Activated CD4-positive, alpha-beta memory T cell treated with anti-CD3 and anti-CD28 coated beads for 36 hours (primary cell): ENCODE data around the gene ABCD1. TPM values are rescaled to one million over a fixed set of nuclear protein-coding genes. Genes with fewer than 3 reads are reported as not detected.
"Not testable (repeated sequence)": the region's sequence is repeated elsewhere in the genome, so short reads cannot be mapped to it uniquely, and the experiment has no call there.

ENCODE experiments used
- CTCF ChIA-PET: fragments of 350-600 bp; sonication (Branson Sonifier 250); formaldehyde crosslinking; loops from one replicate; lab custom pipeline; 2021; ENCODE audit warnings: antibody characterized with exemption, inconsistent platforms; lab: Charles Lee
- POLR2A ChIA-PET: fragments of 350-600 bp; sonication (Branson Sonifier 250); formaldehyde crosslinking; loops from one replicate; lab custom pipeline; 2021; ENCODE audit warnings: antibody characterized with exemption; lab: Charles Lee
- DNase-seq: peaks from one replicate; pipeline ENCODE4 v3.0.0-alpha.2; 2020
- H3K27ac Mint-ChIP-seq: one replicate; pipeline ENCODE4 v1.8.0; 2021; ENCODE audit warnings: mixed read lengths
- H3K27me3 Mint-ChIP-seq: one replicate; pipeline ENCODE4 v1.8.0; 2021; ENCODE audit warnings: mixed read lengths
- H3K36me3 Mint-ChIP-seq: one replicate; pipeline ENCODE4 v1.8.0; 2021; ENCODE audit warnings: mixed read lengths
- H3K4me1 Mint-ChIP-seq: one replicate; pipeline ENCODE4 v1.8.0; 2021; ENCODE audit warnings: low read depth, mixed read lengths
- H3K4me3 Mint-ChIP-seq: one replicate; pipeline ENCODE4 v1.8.0; 2021; ENCODE audit warnings: mild to moderate bottlenecking, mixed read lengths
- H3K9me3 Mint-ChIP-seq: one replicate; pipeline ENCODE4 v1.8.0; 2021; ENCODE audit warnings: mixed read lengths
- intact Hi-C: fragments of 100-400 bp; cut with micrococcal nuclease; formaldehyde crosslinking; loops from one replicate; pipeline ENCODE4 v1.15.1; 2023
- total RNA-seq, 2 experiments: library from RNA; stranded (reverse); gene quantifications; one replicate each; pipeline ENCODE4 v1.2.3, GENCODE V29; 2021

Gene ABCD1
- total RNA-seq, 2 experiments from 2014 or later: 4.8 TPM

DNA sequence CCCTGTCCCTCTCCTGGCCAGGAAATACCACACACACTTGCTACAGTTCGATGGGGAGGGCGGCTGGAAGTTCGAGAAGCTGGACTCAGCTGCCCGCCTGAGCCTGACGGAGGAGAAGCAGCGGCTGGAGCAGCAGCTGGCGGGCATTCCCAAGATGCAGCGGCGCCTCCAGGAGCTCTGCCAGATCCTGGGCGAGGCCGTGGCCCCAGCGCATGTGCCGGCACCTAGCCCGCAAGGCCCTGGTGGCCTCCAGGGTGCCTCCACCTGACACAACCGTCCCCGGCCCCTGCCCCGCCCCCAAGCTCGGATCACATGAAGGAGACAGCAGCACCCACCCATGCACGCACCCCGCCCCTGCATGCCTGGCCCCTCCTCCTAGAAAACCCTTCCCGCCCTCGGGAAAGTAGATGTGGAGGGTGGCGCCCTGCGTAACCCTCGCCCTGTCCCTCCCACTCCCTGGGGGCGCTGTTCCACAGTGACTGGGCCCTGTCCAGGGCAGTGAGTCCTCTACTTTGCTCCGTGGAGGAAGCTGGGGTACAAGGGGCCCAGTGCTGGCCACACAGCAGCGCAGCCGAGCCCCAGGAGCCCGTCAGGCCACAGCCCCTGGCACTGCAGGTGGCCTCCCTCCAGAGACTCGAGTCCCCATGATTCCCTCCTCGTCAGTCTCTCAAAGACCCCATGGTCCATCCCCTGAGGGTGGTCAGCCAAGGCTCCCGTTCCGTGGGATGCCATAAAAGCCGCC lies 19.0 kb downstream of the ABCD1 start:
- peaks cover 17% of the 10 kb centered on the region for H3K4me1 Mint-ChIP-seq
- H3K9me3 Mint-ChIP-seq, H3K4me3 Mint-ChIP-seq, DNase-seq, CTCF ChIA-PET, H3K27me3 Mint-ChIP-seq, POLR2A ChIA-PET, intact Hi-C loops, H3K36me3 Mint-ChIP-seq, H3K27ac Mint-ChIP-seq: not testable (repeated sequence)

DNA sequence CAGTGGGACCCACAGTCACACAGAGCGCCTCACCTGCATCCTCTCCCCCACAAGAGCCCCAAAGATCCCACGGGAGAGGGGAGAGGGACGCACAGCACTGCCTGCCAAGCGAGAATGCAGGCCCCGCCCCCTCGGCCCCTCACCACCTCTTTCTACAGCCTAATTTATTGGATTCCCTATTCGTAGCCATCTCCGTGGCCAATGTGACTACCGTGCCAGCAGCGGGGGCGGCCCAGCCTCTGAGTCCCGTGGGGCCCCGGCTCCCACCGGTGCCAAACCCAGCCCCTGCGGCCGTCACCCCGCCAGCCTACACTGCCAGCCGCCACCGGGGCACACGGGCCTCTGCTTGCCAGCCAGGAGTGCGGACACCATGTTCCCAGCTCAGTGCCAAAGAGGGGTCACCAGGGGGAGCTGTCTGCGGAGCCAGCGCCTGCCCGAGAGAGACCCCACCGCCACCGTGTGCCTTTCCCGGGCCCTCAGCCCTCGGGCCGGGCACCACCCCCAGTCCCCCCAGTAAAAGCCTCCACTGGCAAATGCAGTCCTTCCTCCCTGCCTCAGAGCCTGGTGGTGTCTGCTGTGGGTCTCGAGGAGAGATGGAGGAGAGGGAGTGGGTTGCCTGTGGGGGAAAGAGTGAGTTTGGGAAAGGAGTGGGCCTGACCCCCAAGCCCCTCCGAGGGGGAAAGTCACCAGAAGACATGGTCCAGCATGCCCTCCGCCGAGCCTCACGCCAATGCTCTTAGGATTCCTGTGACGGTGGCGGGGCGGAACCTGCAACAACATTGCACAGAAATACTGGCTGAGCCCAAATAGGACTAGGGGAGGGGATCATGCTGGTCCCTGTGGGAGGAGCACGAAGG lies 19.8 kb downstream of the ABCD1 start:
- no peak overlapping the region for H3K4me3 Mint-ChIP-seq
- no peaks in the 10 kb centered on the region for H3K27me3 Mint-ChIP-seq
- H3K36me3 Mint-ChIP-seq: no peaks in the 10 kb centered on the region
- peaks cover 16% of the 10 kb centered on the region for H3K4me1 Mint-ChIP-seq
- intact Hi-C loops: no loop called here
- DNase-seq: no peak
- no peak overlapping the region for H3K27ac Mint-ChIP-seq
- CTCF ChIA-PET: no interaction called here
- POLR2A ChIA-PET: no interaction called here
- H3K9me3 Mint-ChIP-seq: no peaks in the 10 kb centered on the region

DNA sequence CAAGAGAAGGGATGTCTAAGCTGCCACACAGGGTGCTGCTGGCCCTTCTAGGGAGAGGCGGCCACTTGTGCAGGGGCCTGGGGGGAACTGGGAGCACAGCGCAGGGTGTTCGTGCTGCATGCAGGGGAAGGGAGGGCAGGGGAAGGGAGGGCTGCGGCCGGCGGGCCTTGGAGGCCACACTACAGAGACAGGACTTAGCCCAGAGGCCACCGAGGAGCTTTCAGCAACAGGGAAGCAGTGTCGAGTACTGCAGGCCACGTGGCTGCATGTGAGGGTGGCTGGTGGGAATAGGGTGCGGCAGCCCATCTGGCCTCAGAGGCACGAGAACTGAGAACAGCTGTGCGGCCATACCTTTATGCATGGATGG lies 20.4 kb downstream of the ABCD1 start:
- H3K36me3 Mint-ChIP-seq, intact Hi-C loops, H3K4me3 Mint-ChIP-seq, POLR2A ChIA-PET, H3K27me3 Mint-ChIP-seq, DNase-seq, H3K9me3 Mint-ChIP-seq, H3K27ac Mint-ChIP-seq, CTCF ChIA-PET: not testable (repeated sequence)
- H3K4me1 Mint-ChIP-seq: peaks cover 10% of the 10 kb centered on the region

DNA sequence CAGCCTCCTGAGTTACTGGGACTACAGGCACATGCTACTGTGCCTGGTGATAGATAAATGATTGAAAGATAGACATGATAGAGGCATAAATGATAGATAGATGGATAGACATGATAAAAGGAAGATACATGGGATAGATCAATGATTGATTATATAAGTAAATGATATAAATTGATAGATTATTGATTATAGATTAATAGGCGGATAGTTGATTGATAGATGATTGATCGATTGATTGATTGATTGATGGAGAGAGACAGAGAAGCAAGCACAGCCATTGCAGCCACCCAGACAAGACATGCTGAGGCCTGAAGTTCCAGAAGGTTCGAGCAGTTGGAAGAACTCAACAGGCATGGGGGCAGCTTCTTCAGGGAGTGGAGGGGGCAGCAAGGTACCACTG lies 21.7 kb downstream of the ABCD1 start:
- intact Hi-C loops: no loop called here
- no peaks in the 10 kb centered on the region for H3K9me3 Mint-ChIP-seq
- no peaks in the 10 kb centered on the region for H3K4me1 Mint-ChIP-seq
- H3K36me3 Mint-ChIP-seq: no peaks in the 10 kb centered on the region
- ChIA-PET POLR2A (no interaction called here), CTCF (no interaction called here)
- no peak overlapping the region for H3K4me3 Mint-ChIP-seq
- DNase-seq: no peak
- H3K27me3 Mint-ChIP-seq: no peaks in the 10 kb centered on the region
- no peak overlapping the region for H3K27ac Mint-ChIP-seq

DNA sequence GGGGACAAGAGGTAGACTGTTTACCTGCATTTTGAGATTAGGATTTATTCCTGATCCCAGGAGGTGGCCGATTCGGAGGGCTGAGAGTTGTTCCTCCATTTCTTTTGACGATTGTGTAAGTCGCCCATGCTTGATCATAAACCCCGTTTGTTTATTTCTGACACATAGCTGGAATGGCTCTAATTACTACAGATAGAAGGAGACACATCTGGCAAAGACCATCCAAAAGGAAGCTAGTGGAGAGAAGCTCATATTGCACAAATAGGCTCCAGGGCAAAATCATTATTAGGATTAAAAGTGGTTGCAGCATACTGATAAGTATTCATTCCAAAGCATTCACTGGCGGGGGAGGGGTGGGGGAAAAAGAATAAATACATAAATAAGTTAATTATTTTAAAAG lies 22.3 kb downstream of the ABCD1 start:
- H3K27ac Mint-ChIP-seq, CTCF ChIA-PET, intact Hi-C loops, H3K27me3 Mint-ChIP-seq, H3K4me3 Mint-ChIP-seq, POLR2A ChIA-PET, DNase-seq, H3K36me3 Mint-ChIP-seq, H3K9me3 Mint-ChIP-seq, H3K4me1 Mint-ChIP-seq: not testable (repeated sequence)

DNA sequence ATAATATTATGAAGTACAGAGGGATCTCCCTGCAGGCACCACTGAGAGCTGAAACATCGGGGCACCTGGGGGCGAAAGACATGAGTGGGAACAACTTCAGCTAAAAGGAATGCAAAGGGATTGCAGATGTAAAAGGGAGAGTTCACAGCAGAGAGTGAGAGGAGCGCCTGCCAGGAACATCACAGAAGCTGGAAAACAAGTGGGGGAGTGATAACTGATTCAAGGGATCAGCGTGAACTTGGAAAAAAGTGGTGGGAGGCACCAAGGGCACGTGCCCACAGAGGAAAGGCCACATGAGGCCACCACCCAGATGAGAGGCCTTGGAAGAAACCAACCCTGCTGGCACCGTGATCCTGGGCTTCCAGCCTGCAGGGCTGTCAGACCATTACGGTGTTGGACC lies 24.4 kb downstream of the ABCD1 start:
- intact Hi-C loops, H3K4me1 Mint-ChIP-seq, H3K27me3 Mint-ChIP-seq: not testable (repeated sequence)

DNA sequence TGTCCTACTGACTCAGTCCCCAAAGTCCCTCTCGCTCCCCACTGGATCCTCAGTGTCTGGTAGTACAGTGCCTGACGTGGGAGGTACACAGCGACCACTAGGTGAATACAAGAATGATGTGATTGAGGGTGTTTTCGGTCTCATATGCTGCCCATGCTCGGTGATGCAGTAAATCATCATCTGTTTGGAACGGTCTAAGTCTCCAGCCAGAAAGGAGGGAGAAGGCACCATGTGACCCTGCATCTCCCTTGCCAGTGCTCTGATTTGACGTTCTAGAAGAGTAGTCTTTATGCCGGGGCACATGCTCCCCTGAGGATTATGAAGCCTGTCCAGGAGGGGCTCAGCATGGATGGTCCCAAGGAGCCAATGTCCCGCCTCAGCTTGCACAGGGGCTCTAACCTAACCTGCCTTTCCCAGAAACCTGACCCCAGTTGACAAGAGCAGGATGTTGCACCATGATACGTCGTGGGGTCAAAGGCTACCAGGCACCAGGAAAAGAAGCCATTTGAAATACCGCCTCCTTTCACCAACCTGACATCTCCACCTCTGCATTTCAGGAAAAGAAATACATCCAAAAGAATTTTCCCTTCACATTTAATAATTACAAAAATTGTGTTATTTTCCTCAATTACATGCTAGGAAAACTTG lies 25.6 kb downstream of the ABCD1 start:
- POLR2A ChIA-PET: no interaction called here

More for the DNA sequence above, 24.4 kb downstream of the ABCD1 start:
- DNase-seq, H3K27ac Mint-ChIP-seq, H3K4me3 Mint-ChIP-seq, POLR2A ChIA-PET, CTCF ChIA-PET, H3K36me3 Mint-ChIP-seq, H3K9me3 Mint-ChIP-seq: not testable (repeated sequence)

DNA sequence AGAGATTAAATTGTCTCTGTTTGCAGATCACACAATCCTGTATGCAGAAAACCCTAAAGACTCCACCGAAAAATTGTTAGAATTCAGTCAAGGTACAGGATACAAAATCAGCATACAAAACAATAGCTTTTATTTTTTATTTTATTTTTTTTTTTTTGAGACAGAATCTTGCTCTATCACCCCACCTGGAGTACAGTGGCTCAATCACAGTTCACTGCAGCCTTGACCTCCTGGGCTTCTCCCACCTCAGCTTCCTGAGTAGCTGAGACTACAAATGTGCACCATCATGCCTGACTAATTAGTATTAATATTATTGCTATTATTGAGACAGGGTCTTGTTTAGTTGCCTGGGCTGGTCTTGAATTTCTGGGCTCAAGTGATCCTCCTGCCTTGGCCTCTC lies 30.5 kb downstream of the ABCD1 start:
- H3K4me1 Mint-ChIP-seq: no peaks in the 10 kb centered on the region
- H3K27me3 Mint-ChIP-seq: no peaks in the 10 kb centered on the region
- ChIA-PET POLR2A (interaction anchor here (0.6 kb wide), 1 partner anchor 190 kb away, joined by 3 read pairs; no protein-coding TSS in a partner anchor), CTCF (no interaction called here)
- no peak for DNase-seq
- H3K9me3 Mint-ChIP-seq: no peaks in the 10 kb centered on the region
- intact Hi-C loops: no loop called here
- no peak overlapping the region for H3K4me3 Mint-ChIP-seq
- no peaks in the 10 kb centered on the region for H3K36me3 Mint-ChIP-seq
- no peak overlapping the region for H3K27ac Mint-ChIP-seq

More for the DNA sequence above, 25.6 kb downstream of the ABCD1 start:
- Mint-ChIP-seq H3K9me3 (no peaks in the 10 kb centered on the region), H3K36me3 (no peaks in the 10 kb centered on the region), H3K27me3 (no peaks in the 10 kb centered on the region), H3K4me1 (no peaks in the 10 kb centered on the region), H3K4me3 (no peak overlapping the region), H3K27ac (no peak overlapping the region)
- CTCF ChIA-PET: no interaction called here
- intact Hi-C loops: no loop called here
- DNase-seq: no peak

DNA sequence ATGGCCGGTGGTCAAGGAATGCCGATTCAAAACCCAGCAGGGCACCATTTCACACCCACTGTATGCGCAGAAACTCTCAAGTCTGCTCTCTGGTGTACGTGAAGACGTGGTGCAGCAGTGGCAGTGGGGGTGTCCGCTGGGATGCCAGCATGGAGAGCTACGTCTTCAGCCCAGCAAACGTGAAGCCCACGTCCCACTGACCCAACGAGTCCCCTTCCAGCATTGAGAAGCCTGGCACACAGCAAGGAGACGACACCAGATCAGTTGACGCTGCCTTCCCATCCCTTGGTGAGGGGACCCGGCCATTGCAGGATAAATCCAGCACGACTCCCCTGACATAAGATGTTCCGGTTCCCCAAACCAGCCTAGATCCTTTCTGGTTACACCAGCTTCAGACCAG lies 37.2 kb downstream of the ABCD1 start:
- H3K9me3 Mint-ChIP-seq: no peaks in the 10 kb centered on the region
- peaks cover 9% of the 10 kb centered on the region for H3K4me1 Mint-ChIP-seq
- no peak for DNase-seq
- intact Hi-C loops: no loop called here
- no peak overlapping the region for H3K27ac Mint-ChIP-seq
- no peaks in the 10 kb centered on the region for H3K27me3 Mint-ChIP-seq
- H3K36me3 Mint-ChIP-seq: no peaks in the 10 kb centered on the region
- ChIA-PET CTCF (no interaction called here), POLR2A (no interaction called here)
- H3K4me3 Mint-ChIP-seq: no peak overlapping the region

DNA sequence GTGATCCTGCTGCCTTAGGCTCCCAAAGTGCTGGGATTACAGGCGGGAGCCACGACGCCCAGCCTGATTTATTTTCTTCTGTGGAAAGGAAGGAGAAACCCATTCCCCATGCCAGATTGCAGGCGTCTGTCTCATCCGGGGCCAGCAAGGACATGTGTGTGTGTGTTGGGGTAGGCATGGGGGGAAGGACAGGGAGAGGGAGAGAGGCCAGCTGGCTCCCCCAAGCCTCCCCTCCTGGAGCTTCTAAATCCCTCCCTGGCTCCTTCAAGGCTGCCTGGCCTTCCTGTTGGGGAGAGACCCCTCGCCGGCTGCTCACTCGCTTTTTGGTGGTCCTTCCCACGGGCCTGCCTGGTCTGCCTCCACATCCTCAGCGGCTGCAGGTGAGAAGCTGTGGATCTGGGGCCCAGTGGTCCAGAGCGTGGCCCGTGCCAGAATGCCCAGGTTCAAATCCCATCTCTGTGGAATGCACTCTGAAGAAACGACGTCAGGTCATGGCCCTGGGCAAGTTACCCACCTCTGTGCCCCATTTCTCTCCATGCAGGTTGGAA lies 38.0 kb downstream of the ABCD1 start:
- Mint-ChIP-seq H3K27ac (no peak overlapping the region), H3K4me1 (peaks cover 9% of the 10 kb centered on the region), H3K4me3 (no peak overlapping the region), H3K9me3 (no peaks in the 10 kb centered on the region), H3K36me3 (no peaks in the 10 kb centered on the region), H3K27me3 (no peaks in the 10 kb centered on the region)
- POLR2A ChIA-PET: no interaction called here
- intact Hi-C loops: no loop called here
- CTCF ChIA-PET: interaction anchor here (1.0 to 2.1 kb wide), 5 partner anchors 27 to 191 kb away, joined by 3 to 24 read pairs (median 3); partner anchors contain the start of genes IDH3G and SSR4
- no peak for DNase-seq

DNA sequence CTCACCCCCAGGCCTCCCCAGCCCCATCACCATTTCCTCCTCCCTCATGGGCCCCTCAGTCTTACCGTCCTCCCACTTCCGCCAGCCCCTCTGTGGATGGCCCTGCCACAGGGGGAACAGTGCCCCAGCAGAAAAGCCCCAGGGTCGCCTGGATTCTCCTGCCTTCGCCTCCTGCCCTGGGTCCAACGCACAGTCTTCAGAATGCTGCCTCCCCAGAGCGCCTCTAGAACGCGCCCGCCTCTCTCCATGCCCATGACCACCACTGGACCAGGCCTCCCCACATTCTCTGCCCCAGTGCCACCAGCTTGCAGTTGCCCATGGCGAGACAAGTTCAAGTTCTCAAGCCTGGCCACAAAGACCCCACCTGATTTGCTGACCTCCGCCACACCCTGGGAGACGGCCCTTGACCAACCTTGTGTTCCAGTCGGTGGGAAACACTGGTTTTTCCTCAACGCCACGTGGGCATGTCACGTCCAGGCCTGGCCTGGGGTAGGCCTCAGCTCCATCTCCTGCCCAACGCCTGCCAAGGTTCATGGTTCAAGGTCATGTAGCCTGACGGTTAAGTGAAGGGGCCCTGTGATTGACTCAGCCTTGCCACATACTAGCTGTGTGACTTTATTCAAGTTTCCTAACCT lies 38.8 kb downstream of the ABCD1 start:
- peaks cover 9% of the 10 kb centered on the region for H3K4me1 Mint-ChIP-seq
- CTCF ChIA-PET: interaction anchor here (1.0 to 2.1 kb wide), 7 partner anchors 28 to 303 kb away, joined by 3 to 24 read pairs (median 3); partner anchors contain the start of genes IDH3G and SSR4
- no peak overlapping the region for H3K4me3 Mint-ChIP-seq
- no peaks in the 10 kb centered on the region for H3K36me3 Mint-ChIP-seq
- H3K27me3 Mint-ChIP-seq: no peaks in the 10 kb centered on the region
- POLR2A ChIA-PET: no interaction called here
- intact Hi-C loops: no loop called here
- no peaks in the 10 kb centered on the region for H3K9me3 Mint-ChIP-seq
- H3K27ac Mint-ChIP-seq: no peak overlapping the region
- no peak for DNase-seq
